ENCODE measurements around the gene LDB2.
"Not testable (repeated sequence)": the region's sequence is repeated elsewhere in the genome, so short reads cannot be mapped to it uniquely, and the experiment has no call there.

Gene LDB2

GRCh38 chr4:16636912-16637630 lies 261.4 kb downstream of the LDB2 start:
- FAIRE-seq, result no peak

GRCh38 chr4:16636304-16636703 lies 262.1 kb downstream of the LDB2 start:
- FAIRE-seq, result no peak

GRCh38 chr4:16629274-16629673 lies 269.2 kb downstream of the LDB2 start:
- FAIRE-seq, result not testable (repeated sequence)

GRCh38 chr4:16628835-16629234 lies 269.6 kb downstream of the LDB2 start:
- FAIRE-seq, result not testable (repeated sequence)

- FAIRE-seq, result no peak
These were observed 270.4 kb downstream of the LDB2 start for GRCh38 chr4:16627999-16628398.

- FAIRE-seq, result no peak
These were observed 271.5 kb downstream of the LDB2 start for GRCh38 chr4:16626945-16627344.

- no peak for FAIRE-seq
These were observed 275.6 kb downstream of the LDB2 start for GRCh38 chr4:16622826-16623225.

GRCh38 chr4:16617435-16617834 lies 281.0 kb downstream of the LDB2 start:
- no peak for FAIRE-seq

GRCh38 chr4:16617011-16617410 lies 281.4 kb downstream of the LDB2 start:
- FAIRE-seq, result no peak

- no peak for FAIRE-seq
These were observed 289.2 kb downstream of the LDB2 start for GRCh38 chr4:16609170-16609758.

- FAIRE-seq, result no peak
These were observed 289.8 kb downstream of the LDB2 start for GRCh38 chr4:16608611-16609125.

GRCh38 chr4:16608123-16608522 lies 290.3 kb downstream of the LDB2 start:
- FAIRE-seq, result no peak

GRCh38 chr4:16607241-16608066 lies 291.0 kb downstream of the LDB2 start:
- FAIRE-seq, result no peak

GRCh38 chr4:16606691-16607090 lies 291.8 kb downstream of the LDB2 start:
- FAIRE-seq, result no peak

GRCh38 chr4:16603178-16603577 lies 295.3 kb downstream of the LDB2 start:
- FAIRE-seq, result no peak

GRCh38 chr4:16598597-16599206 lies 299.7 kb downstream of the LDB2 start:
- FAIRE-seq, result no peak

- no peak for FAIRE-seq
These were observed 300.4 kb downstream of the LDB2 start for GRCh38 chr4:16597845-16598596.

- FAIRE-seq, result no peak
These were observed 301.0 kb downstream of the LDB2 start for GRCh38 chr4:16597443-16597842.

GRCh38 chr4:16596267-16596666 lies 302.2 kb downstream of the LDB2 start:
- no peak for FAIRE-seq

- FAIRE-seq, result no peak
These were observed 304.3 kb downstream of the LDB2 start for GRCh38 chr4:16594128-16594527.

- FAIRE-seq, result no peak
These were observed 305.1 kb downstream of the LDB2 start for GRCh38 chr4:16593386-16593785.

- no peak for FAIRE-seq
These were observed 307.1 kb downstream of the LDB2 start for GRCh38 chr4:16591272-16591826.

Data from TTC549 (cell line).